ENCODE results near the gene TTLL7.
A peak's percentile ranks its signal among the peaks of the same experiment; 100 is the strongest.

Gene TTLL7

DNA sequence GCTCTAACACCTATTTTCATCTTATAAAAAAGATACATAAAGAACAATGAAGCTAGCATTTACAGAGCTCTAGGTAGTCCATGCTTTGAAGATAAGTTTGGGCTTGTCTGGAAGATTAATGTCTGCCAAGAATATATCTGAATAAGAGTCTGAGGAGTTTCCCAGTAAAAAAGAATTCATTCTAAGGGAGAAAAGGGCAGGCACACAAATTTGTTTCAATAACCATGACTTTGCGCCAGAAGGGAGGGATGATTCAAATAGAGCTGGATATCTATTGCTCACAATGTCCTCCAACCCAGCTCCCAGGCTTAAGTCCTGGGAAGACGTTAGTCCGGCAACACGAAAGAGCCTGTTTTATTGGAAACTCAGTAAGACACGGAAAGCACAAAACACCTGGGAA is 9.7 kb upstream of the TTLL7 start:
- no peak overlapping the region for H3K4me3 ChIP-seq (ENCODE audit: low read depth, low read length)
- no peak for DNase-seq (ENCODE audit: low read depth)
- TF ChIP-seq, protein P1, sequence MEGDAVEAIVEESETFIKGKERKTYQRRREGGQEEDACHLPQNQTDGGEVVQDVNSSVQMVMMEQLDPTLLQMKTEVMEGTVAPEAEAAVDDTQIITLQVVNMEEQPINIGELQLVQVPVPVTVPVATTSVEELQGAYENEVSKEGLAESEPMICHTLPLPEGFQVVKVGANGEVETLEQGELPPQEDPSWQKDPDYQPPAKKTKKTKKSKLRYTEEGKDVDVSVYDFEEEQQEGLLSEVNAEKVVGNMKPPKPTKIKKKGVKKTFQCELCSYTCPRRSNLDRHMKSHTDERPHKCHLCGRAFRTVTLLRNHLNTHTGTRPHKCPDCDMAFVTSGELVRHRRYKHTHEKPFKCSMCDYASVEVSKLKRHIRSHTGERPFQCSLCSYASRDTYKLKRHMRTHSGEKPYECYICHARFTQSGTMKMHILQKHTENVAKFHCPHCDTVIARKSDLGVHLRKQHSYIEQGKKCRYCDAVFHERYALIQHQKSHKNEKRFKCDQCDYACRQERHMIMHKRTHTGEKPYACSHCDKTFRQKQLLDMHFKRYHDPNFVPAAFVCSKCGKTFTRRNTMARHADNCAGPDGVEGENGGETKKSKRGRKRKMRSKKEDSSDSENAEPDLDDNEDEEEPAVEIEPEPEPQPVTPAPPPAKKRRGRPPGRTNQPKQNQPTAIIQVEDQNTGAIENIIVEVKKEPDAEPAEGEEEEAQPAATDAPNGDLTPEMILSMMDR (conservative IDR thresholded peaks at IDR 0.05; ENCODE audit: low read depth, low read length) = no peak

DNA sequence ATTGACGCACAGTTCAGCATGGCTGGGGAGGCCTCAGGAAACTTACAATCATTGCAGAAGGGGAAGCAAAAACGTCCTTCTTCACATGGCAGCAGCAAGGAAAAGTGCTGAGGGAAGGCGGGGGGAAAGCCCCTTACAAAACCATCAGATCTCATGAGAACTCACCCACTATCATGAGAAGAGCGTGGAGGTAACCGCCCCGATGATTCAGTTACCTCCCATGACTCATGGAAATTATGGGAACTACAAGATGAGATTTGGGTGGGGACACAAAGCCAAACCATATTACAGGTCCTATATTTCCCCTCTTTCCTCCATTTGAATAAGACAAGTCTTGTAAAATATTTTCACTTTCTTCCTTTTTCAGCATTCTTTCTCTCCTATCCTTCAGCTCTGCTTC is 7.7 kb upstream of the TTLL7 start:
- no peak for DNase-seq (ENCODE audit: low read depth)
- H3K4me3 ChIP-seq (ENCODE audit: low read depth, low read length) = no peak overlapping the region
- TF ChIP-seq, protein P1 (conservative IDR thresholded peaks at IDR 0.05; ENCODE audit: low read depth, low read length) = no peak

DNA sequence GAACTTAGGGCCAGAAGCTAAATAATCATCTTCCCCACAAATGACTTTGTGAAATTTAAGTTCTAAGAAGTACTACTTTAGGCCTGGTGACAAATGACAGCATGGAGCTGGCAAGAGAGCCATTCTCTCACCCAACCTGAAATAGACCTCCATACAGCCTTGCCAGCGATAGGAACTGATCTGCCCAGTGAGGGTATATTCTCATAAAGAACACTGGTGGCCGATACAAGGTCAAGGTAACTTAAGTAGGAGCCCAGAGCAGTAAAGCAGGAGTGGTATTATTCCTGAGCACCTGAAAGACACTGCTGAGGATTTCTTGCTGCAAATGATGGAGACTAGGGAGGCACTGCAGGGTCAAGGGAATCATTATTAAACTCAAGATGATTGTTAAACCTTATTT is 2.6 kb upstream of the TTLL7 start:
- TF ChIP-seq, protein P1 (conservative IDR thresholded peaks at IDR 0.05; ENCODE audit: low read depth, low read length) = no peak
- H3K4me3 ChIP-seq (ENCODE audit: low read depth, low read length) = no peak overlapping the region
- no peak for DNase-seq (ENCODE audit: low read depth)

DNA sequence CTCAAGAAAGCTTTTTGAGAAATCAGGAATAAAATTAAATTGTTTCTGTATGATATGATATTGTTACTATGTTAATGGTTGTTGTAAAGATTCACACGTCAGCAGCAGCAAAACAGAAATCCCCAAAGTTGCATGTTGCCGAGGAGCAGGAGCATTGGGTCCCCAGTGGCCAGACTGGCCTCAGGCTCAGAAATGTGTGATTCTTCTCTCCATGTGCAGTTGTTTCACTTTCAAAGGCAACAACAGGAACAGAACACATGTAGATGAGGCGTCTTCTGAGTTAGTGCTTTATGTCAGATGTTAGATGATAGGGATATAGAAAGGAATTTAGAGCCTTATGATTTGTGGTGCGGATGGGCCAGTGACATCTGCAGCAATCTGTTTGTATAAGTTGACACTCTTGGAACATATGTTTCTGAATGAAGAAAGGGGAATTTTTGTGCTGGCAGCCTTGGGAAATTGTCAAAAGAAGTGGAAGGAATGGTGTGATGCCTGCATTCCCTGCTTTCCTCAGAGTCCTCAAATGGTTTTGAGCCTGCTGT is 2.1 kb upstream of the TTLL7 start:
- peak; percentile 3 for DNase-seq (ENCODE audit: low read depth)
- no peak overlapping the region for H3K4me3 ChIP-seq (ENCODE audit: low read depth, low read length)
- TF ChIP-seq, protein P1 (conservative IDR thresholded peaks at IDR 0.05; ENCODE audit: low read depth, low read length) = no peak

DNA sequence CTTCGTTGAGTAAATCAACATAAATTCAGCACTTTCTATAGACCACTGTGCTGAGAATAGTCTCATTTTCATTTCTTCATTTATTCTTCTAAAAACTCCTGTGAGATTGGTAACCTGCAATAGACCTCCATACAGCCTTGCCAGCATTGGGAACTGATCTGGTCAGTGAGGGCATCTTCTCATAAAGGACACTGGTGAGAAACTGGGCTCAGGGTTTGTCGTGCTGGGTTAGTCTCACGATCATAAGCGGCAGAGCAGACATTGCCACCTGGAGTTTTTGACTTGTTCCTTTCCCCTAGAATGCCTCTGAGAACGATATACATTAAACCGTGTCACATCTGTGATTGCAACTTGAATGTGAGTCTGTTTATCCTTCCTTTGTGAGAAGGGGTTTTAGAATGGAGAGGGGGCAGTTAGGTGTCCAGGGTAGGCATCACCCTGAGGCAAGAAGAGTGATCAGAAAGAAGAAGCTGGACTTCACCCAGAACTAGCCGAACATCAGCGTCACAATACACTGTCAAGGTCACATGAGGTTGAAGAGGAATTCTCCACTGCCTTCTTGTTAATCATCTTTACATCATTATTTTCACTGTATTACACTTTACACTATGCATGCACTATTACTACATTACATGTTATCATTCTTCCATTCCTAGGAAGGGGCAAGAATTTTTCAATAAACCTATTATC is 1.4 kb upstream of the TTLL7 start:
- H3K4me3 ChIP-seq (ENCODE audit: low read depth, low read length) = no peak overlapping the region
- no peak for DNase-seq (ENCODE audit: low read depth)
- TF ChIP-seq, protein P1 (conservative IDR thresholded peaks at IDR 0.05; ENCODE audit: low read depth, low read length) = no peak

DNA sequence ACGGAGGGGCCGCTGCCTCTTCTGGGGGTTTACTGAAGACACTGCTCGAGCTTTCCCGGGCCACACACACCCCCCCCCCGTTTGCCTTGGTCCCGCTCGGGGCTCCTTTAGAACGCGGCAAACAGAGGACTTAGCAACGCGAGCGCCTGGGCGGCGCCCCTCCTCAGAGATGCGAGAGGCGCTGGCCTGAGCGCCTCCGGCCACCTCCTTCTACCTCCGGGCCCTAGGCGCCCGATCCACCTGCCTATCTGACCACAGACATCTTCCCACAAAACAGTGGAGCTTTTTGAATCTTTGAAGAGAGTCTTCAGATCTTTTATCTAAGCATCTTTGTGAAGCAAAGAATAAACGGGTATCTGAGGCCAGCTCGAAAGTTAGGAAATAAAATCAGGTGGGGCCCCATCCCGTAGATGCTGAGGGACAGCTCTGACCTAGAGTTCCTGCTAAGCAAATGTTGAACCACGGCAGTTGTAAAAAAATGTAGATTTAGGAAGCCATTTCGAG is 436 bp upstream of the TTLL7 start:
- TF ChIP-seq, protein P1 (conservative IDR thresholded peaks at IDR 0.05; ENCODE audit: low read depth, low read length) = no peak
- H3K4me3 ChIP-seq (ENCODE audit: low read depth, low read length) = peak overlapping the region; percentile 70
- DNase-seq (ENCODE audit: low read depth) = peak; percentile 73

DNA sequence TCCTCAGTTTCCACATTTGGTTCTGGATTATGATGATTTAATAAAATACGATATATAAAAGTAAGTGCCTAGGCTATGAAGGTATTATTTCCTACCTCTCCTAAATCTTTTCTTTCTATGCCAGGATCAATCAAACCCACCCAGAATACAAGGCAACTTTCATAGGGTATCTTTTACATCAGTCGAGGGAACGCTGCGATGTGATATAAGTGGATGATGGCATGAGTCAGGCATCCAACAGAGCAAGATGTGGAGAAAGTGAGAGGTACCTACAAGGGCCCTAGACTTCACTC is 781 bp downstream of the TTLL7 start:
- TF ChIP-seq, protein P1 (conservative IDR thresholded peaks at IDR 0.05; ENCODE audit: low read depth, low read length) = no peak
- peak; percentile 44 for DNase-seq (ENCODE audit: low read depth)
- H3K4me3 ChIP-seq (ENCODE audit: low read depth, low read length) = peak overlapping the region; percentile 70
